Astrocyte (in vitro differentiated cells and primary cell): ENCODE data around the gene ZBTB16.

ENCODE experiments used
- EZH2 ChIP-seq: IDR thresholded peaks from 2 replicates; pipeline ENCODE4 v1.6.1; 2012; ENCODE audit warnings: mild to moderate bottlenecking, low read length, inconsistent platforms; ENCODE audit not compliant: insufficient read depth
- TF ChIP-seq, protein P1 (sequence below): IDR thresholded peaks from 2 replicates; pipeline ENCODE4 v1.5.1; 2011; ENCODE audit warnings: low read depth, mild to moderate bottlenecking, inconsistent platforms, low read length, moderate library complexity; ENCODE audit not compliant: insufficient read depth

DNA sequence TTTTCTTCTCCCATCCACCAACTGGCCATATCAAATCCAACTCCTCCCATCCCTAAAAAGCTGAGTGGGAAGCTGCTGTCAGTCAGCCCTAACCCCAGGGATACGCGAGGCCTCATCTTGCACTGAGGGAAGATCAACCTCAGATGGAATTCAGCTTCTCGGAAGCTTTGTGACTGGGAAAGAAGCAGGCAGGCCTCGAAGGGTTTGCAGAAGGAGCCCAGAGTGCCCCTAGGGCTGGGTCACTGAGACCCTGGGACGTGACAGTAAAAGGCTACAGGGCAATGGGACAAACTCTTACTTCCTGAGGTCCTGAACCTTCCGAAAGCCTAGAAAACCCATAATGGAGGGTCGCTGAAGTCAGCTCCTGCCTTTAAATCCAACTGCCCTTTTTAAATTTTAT lies 202.3 kb downstream of the ZBTB16 start:
- TF ChIP-seq, protein P1, sequence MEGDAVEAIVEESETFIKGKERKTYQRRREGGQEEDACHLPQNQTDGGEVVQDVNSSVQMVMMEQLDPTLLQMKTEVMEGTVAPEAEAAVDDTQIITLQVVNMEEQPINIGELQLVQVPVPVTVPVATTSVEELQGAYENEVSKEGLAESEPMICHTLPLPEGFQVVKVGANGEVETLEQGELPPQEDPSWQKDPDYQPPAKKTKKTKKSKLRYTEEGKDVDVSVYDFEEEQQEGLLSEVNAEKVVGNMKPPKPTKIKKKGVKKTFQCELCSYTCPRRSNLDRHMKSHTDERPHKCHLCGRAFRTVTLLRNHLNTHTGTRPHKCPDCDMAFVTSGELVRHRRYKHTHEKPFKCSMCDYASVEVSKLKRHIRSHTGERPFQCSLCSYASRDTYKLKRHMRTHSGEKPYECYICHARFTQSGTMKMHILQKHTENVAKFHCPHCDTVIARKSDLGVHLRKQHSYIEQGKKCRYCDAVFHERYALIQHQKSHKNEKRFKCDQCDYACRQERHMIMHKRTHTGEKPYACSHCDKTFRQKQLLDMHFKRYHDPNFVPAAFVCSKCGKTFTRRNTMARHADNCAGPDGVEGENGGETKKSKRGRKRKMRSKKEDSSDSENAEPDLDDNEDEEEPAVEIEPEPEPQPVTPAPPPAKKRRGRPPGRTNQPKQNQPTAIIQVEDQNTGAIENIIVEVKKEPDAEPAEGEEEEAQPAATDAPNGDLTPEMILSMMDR: no peak
- TF ChIP-seq EZH2: no peak
